GM21529 (cell line): ENCODE results near the gene DBI.

Experiments used
- ATAC-seq: cut with Tn5 transposase; IDR thresholded peaks from one replicate; pipeline ENCODE4 v1.9.1; 2021; ENCODE audit not compliant: unreplicated experiment

Gene DBI

DNA sequence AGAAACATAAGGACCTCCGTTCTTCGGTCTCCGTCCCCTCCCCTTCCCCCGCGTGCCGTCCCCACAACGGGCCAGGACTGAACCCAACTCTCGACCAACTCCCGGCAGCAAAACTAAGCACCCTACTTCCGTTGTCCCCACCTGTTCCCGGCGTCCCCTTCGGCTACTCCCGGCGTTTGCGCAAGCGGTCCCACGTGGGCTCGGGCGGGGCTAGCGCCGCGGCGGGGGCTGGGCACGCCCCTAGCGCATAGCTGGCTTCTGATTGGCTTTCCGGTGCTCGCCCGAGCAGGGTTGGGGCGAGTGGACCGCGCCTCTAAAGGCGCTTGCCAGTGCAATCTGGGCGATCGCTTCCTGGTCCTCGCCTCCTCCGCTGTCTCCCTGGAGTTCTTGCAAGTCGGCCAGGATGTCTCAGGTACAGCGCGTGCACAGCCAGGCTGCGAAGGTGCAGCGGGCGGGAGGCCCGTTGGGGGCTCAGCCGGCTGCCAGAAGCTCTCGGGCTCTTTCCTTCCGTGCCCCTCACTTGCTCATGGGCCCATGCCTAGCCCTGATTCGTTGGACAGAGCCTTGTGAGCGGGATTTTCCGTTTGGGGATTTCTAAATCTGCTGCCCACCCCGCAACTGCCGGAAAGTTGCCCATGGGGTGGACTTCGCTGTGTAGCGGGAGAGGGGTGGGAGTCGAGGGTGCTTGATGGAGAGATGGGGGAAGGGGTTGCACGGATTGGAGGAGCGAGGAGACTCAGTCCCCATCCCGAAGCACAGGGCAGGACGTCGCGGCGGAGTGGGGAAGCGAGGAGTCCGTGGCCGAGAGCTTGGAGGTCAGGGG lies at the start of gene DBI, which contains the start of gene C2orf76:
Gene DBI (plus strand): TSS at position 329 of the 823 bp plus-strand sequence. CDS start 75 bp downstream, at position 404.
Gene C2orf76 (minus strand): TSS at position 186 of the 823 bp plus-strand sequence. CDS start 26,875 bp downstream, outside the sequence.
- ATAC-seq: peak; percentile 94

DNA sequence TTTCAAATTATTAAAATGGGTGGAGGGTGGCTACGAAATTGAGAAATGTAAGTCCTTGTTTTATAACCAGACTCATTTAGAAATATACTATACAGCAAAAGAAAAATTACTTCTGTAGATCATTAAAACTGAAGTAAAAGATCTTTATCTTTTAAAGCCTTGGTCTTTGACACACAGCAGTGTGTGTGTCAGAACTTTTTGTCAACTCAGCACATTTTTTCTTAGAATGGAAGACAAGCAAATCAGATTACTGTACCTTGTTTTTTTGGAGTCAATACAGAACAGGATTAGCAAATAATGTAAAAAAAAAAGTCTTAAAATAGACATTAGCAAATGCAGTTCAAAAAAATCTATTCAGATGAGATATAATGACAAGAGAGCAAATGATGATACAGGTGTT lies 49.2 kb upstream of the DBI start:
- no peak for ATAC-seq

DNA sequence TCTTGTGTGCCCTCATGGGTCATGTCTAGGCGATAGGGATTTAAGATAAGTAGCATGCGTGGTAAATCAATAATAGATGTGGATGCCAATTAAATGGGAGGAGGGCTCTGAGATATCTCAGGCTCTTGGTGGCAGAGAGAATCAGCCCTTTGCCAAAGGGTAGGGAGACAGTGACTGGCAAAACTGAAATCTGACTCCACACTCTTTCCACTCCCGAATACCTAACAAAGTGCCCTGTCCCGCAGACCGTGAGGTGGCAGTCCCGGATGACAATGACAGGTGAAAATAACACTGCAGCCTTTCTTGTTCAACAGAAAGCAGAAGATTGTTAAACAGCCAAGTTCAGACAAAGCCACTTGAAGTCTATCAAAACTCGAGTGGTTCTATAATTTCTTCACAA lies 47.2 kb upstream of the DBI start:
- ATAC-seq: no peak

DNA sequence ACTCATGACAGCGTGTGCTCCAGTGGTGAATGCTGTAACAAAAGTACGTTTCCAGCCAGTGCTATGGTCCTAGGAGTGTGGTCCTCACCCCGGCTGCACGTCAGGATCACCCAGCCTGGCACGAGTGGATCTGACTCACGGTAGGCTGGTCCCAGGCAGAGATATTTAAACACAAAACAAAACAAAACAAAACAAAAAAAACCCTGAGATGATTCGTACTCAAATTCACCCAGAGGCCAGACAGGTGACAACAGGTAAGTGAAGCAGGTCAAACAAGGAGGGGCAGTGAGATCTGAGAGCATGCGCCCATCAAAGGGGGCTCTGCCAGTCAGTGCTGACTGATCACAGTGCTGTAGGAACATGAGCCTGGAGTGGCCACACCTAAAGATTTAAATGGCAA lies 43.3 kb upstream of the DBI start:
- ATAC-seq: no peak

DNA sequence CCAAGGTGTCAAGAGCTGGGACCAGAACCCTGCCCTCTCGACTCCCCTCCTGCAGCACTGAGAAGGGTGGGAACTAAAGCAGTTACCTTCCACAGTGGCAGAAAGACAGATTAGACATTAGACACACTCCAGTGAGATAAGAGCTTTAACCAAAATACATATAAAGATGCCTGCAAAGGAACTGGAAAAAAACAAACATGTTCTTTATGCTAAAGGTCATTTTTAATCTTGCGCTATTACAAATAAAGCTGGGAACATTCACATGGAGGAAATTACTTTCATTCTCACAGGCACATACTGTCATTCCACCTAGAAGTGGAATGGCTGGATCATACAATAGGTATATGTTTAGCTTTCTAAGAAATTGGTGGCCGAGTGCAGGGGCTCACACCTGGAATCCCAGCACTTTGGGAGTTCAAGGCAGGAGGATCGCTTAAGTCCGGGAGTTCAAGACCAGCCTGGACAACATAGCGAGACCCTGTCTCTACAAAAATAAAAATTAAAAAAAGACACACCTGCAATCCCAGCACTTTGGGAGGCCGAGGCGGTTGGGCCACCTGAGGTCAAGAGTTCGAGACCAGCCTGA lies 42.0 kb upstream of the DBI start:
- ATAC-seq: no peak

DNA sequence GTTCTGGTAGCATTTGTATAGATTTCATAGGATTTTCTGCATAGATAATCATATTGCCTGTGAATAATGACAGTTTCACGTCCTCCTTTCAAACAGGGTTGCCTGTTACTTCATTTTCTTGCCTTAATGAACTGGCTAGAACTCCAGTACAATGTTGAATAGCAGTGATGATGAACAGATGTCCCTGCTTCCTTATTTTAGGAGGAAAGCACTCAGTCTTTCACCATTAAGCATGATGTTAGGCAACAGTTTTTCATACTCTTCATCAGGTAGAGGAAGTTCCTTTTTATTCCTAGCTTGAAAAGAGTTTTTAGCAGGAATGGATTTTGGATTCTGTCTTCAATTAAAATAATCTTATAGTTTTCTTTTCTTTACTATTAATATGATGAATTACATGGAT lies 39.8 kb upstream of the DBI start:
- no peak for ATAC-seq

DNA sequence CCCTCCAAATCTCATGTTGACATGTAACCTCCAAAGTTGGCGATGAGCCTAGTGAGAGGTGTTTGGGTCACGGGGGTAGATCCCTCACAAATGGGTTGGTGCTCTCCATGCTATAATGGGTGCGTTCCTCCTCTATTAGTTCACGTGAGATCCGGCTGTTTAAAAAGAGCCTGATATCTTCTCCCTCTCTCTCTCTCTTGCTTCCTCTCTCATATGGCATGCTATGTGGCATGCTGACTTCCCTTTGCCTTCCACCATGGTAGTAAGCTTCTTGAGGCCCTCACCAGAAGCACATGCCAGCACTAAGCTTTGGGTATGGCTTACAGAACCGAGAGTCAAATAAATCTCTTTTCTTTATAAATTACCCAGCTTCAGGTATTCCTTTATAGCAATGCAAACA lies 39.3 kb upstream of the DBI start:
- ATAC-seq: no peak

DNA sequence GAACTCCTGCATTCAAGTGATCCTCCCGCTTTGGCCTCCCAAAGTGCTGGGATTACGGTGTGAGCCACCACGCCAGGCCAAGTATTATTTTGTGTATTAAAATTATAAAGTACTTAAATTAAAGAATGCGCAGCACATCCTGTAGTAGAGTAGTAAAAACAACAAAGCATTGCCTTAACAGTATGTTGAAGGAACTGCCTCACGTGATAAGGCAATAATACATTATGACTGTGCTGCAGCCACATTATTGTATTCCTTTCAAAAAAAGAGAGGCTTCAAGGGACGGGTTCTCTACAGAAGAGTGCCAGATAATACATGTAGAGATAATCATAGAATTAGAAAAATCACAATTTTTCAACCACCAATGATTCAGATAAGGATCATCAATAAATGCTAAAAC lies 33.8 kb upstream of the DBI start:
- no peak for ATAC-seq

DNA sequence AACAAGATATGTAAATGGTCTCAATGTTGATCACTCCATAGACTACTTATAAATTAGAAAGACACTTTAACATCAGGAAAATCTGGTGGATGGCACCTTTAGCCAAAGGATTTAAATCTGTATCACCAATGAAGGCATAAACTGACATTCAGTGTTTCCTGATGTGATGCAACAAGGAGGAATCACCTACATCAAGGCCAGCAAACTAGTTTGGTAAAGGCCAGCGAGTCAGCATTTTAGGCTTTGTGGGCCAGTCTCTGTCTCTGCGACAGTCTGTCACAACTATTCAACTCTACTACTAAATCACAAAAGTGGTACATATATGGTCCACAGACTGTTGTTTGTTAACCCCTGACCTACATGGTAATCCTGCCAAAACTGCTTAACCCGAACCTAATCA lies 33.4 kb upstream of the DBI start:
- ATAC-seq: no peak

DNA sequence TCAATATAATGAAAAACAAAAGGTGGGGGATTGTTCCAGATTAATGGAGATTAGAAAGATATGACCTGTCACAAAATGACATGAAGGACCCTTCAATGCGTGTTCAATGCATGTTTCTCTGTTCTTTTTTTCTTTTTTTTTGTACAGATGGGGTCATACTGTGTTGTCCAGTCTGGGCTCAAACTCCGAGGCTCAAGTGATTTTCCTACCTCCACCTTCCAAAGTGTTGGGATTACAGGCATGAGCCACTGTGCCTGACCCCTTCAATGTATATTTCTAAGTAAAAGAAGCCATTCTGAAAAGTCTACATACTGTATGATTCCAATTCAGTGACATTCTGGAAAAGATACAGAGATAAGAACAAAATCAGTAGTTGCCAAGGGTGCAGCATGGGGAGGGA lies 32.9 kb upstream of the DBI start:
- no peak for ATAC-seq

DNA sequence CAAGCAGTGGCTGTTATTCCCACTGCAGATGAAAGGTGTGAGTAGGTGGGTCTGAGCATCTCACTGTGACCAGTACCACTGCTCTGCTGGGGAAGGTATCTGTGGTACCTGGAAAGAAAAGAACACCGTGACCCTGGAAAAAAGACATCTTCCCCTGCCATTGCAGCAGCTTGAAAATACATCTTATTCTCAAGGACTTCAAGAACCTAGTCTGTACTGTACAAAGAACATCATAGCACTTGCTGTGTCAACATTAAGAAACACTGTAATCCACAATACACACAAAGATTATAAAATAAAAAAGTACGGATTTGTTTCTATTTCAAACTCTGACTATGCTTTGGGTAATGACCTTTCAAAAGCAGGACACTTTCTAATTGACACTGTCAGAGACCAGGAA lies 29.0 kb upstream of the DBI start:
- no peak for ATAC-seq

DNA sequence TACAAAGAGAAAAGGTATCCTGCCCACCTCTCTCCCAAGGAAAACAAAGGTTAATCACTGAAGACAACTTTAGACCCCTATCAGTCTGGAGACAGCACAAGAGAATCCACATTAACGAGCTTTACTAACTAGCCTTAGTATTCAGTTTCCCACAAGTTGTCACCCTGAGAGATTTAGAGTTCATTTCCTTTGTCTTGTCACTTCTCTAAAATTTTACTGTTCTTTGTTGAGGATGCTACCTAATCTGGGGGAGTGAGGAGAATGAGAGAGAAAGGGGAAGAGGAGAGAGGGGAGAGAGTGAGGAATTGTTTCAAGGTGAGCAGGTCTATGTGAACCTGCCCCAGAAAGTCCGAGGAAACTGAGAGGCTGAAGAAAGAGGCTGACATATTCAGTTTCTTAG lies 28.5 kb upstream of the DBI start:
- no peak for ATAC-seq

DNA sequence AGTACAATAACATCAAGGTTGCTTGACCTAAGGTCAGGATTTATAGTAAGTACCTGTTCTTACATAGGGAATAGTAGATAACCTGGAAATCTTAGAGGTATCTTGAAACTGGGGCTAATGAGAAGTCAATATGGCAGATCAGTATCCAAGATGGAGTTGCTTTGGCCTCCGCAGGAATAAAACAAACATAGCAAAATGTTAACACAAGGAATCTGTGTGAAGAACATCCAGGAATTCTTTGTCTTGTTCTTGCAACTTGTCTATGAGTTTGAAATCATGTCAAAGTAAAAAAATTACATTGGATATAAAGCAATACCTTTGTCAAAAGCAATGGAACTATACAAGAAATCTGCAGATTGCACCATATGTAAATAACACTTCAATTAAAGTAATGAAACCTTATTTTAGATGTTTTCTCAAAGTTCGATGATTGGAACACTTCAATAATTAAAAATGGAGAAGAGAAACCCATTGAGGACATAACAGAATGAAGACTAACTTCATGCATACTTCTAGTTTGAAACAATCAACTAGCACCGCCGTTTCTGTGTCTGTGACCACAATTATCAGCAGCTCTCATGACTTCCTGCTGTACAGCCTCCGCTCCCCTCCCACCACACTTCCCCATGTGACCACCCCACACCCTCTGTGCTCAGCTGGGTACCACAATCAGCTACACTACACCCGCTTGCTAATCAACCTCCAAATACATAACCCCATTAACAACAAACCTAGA lies 27.8 kb upstream of the DBI start:
- peak; percentile 99 for ATAC-seq

DNA sequence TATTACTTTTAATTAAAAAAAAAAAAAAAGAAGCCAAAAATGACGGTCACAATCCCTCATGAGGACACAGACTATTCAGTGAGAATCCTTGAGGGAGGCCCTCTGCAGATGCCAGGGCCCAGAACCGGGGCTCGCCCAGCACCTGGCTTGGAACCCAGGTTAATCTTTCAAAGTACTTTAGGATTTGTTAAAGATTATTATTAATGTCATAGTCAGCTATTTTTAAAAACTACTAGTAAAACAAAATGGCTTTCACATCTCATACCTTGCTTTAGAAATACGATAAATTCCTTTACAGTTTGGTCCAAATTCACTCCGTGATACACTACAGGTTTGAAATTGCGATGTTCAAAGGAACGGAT lies 27.2 kb upstream of the DBI start:
- ATAC-seq: no peak

DNA sequence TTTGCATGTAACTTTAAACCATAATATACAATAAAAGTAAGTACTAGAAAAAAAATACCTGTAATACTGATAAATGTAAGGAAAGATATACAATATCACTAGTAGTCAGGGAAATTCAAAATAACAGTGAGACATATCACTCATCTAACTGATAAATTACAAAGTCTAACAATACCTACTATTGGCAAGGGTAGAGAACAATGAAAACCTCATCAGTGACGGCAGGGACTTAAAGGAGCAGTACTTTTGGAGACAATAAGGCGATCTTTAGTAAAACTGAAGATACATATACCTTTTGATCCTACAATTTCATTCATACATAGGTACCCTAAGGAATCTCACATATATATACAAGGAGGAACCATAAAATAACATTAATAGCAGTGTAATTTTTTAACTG lies 25.1 kb upstream of the DBI start:
- no peak for ATAC-seq

DNA sequence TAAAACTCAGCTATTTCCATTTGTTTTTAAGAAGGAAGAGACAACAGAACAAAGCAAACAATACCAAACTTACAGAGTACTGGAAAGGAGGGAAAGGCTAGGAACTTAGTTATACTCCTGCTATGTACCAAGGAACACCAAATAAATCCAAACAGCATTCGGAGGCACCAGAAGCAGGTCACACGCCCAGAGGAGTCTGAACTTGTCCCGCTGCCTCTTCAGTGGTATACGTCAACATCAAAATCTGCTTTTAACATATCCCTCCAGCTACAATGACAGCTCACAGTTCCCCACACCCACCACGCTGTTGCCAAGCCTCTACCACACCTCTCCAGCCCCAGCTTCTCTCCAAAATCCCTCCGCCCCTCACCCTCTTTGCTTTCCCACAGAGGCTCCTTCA lies 17.5 kb upstream of the DBI start:
- no peak for ATAC-seq

DNA sequence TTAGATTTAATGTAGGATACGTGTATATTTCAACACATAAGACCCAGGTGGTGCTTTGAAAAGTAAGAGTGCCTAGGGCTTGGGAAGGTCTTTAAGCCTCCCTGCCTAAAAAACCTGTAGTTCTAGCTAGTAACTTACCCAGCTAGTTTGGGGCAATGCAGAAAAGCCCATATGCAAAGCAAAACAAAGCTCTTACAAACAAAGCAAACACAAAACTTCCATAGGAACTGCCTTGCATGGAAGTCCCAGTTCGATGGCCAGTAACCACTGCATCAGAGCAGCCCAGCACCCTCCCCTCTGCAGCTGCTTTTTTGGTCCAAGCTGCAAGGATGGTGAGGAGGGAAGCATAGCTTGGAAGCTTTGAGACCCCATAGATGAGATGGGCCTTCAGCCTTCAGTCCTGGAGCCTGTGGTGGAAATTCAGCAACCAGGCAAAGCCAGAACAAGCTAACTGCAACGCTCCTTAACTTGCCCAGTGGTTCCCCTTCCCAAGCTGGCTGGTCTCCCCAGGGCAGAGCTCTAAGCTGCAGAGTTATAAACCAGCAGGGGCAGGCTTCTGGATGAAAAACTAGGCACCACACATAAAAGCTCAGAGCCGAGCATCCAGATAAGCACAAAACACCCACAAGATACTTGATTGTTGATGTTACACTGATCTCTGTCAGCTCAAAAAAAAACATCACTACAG lies 16.3 kb upstream of the DBI start:
- ATAC-seq: no peak

DNA sequence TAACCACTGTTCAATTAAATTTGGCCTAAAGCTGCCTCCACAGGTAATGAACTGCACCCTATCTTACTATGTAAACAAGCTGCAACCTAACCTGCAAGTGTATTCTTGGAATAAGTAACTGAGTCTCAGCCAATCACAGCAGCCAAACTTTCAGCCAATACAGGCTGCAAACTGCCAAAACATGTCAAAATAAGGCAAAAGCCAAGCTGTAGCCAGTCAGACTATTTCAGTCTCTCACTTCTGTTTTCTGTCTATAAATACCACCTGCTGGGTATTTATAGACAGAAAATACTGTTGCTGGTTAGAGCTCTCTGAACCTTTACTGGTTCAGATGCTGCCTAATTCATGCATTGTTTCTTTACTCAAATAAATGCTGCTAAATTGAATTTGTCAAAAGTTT lies 14.4 kb upstream of the DBI start:
- peak; percentile 93 for ATAC-seq

DNA sequence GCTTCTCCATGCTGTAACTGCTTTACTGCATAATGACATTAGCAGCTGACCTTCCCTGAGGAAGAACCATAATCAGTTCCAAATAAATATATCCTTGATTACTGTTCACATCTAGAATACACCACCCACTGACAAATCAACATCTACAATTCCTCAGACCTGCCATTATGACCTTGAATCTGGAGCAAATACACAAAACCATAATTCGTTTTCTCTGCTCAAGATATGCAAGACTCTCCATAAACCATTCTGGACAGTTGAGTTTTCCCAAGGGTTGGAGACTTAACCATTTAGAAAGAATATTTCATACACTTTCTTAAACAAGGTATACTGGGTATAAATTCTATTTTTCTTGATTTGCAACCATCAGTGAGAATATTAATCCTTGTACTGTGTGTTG lies 11.9 kb upstream of the DBI start:
- ATAC-seq: no peak

DNA sequence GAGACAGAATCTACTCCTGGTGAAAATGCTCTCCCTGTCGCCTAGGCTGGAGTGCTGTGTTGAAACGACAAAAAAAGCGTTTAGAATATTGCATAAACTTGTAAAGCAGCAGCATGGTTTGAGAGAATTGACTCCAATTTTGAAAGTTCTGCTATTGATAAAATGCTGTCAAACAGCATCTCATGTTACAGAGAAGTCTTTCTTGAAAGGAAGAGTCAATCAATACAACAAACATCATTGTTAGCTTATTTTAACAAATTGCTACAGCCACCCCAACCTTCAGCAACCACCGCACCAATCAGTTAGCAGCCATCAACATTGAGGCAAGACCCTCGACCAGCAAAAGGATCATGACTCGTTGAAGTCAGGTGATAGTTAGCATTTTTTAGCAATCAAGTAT lies 7.0 kb upstream of the DBI start:
- no peak for ATAC-seq

DNA sequence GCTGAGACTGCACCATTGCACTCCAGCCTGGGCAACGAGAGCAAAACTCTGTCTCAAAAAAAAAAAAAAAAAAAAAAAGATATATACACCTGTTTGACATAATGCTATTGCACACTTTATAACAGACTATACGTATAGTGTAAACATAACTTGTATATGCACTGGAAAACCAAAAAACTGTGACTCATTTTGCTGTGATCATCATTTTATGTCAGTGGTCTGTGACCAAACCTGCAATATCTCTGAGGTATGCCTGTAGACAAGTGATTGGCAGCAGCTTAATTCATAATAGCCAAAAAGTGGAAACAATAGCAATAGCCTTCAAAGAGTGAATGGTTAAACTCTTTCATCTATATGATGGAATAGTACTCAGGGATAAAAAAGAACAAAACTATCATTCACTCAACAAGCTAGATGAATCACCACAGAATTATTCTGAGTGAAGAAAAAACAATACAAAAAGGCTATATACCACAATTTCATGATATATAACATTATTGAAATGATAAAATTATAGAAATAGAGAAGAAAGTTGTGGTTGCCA lies 6.3 kb upstream of the DBI start:
- no peak for ATAC-seq
